Endothelial cell of umbilical vein (primary cell): ENCODE data around the gene STAT5B. TPM values are rescaled to one million over a fixed set of nuclear protein-coding genes. Genes with fewer than 3 reads are reported as not detected.
A peak's percentile ranks its signal among the peaks of the same experiment; 100 is the strongest.

Experiments
- BruUV-seq: library from RNA; stranded (reverse); fragments of 400-500 nt; replicated peaks from 2 replicates; lab custom pipeline; 2021; lab: Mats Ljungman, UMichigan
- CTCF ChIA-PET: fragments of 300-600, 350-600 bp; sonication (Branson Sonifier 250); formaldehyde crosslinking; loops from one replicate; lab custom pipeline; 2021; ENCODE audit warnings: antibody characterized with exemption, inconsistent platforms; lab: Charles Lee
- POLR2A ChIA-PET: fragments of 300-600, 350-600 bp; sonication (Branson Sonifier 250); formaldehyde crosslinking; loops from one replicate; lab custom pipeline; 2021; ENCODE audit warnings: antibody characterized with exemption, inconsistent platforms; lab: Charles Lee
- DNase-seq: peaks from one replicate; pipeline ENCODE4 v3.0.0-alpha.2; 2011; ENCODE audit warnings: low read depth, low spot score
- FAIRE-seq: peaks from 2 replicates; lab custom pipeline; 2011; peaks lifted over from hg19 to GRCh38; lab: Jason Lieb, UNC
- H2AFZ ChIP-seq: 2 replicates; pipeline ENCODE4 v1.6.0; 2012; ENCODE audit warnings: low read depth, low read length, control low read depth, inconsistent platforms
- H3K27ac ChIP-seq: 2 replicates; pipeline ENCODE4 v1.5.1; 2011; ENCODE audit warnings: low read depth, mild to moderate bottlenecking, control low read depth, low read length, moderate library complexity; ENCODE audit not compliant: insufficient read depth
- H3K27me3 ChIP-seq, 2 experiments: 2 replicates each; pipeline versions ENCODE4 v1.6.0 to v1.6.1; 2011; ENCODE audit warnings: low read length in 2 of 2, mixed read lengths in 1 of 2; ENCODE audit not compliant: control insufficient read depth in 2 of 2, insufficient read depth in 2 of 2
- H3K36me3 ChIP-seq, 2 experiments: 2 replicates in 1 of 2; 3 replicates in 1 of 2; pipeline ENCODE4 v1.5.1; 2011; ENCODE audit warnings: low read length in 2 of 2, mild to moderate bottlenecking in 1 of 2, moderate library complexity in 1 of 2; ENCODE audit not compliant: control insufficient read depth in 2 of 2, insufficient read depth in 2 of 2; ENCODE audit errors: extremely low read depth in 1 of 2
- H3K4me1 ChIP-seq: 3 replicates; pipeline ENCODE4 v1.5.1; 2011; ENCODE audit warnings: mild to moderate bottlenecking, low read length; ENCODE audit not compliant: control insufficient read depth, insufficient read depth; ENCODE audit errors: extremely low read depth
- H3K4me2 ChIP-seq: 2 replicates; pipeline ENCODE4 v1.6.1; 2011; ENCODE audit warnings: low read length, control low read depth, mixed read lengths; ENCODE audit not compliant: insufficient read depth
- H3K4me3 ChIP-seq, 3 experiments: fragments of 200-600 bp in 1 of 3; sonication (generic), shearing (Covaris generic) in 1 of 3; replicated peaks in 1 of 3; 2 replicates each; pipeline ENCODE4 v1.5.1; 2011 to 2016; ENCODE audit warnings: control low read depth in 3 of 3, low read length in 3 of 3, mild to moderate bottlenecking in 2 of 3, inconsistent platforms in 1 of 3, low read depth in 1 of 3, moderate library complexity in 1 of 3; ENCODE audit not compliant: insufficient read depth in 1 of 3
- H3K79me2 ChIP-seq: 2 replicates; pipeline ENCODE4 v1.6.0; 2012; ENCODE audit warnings: low read length, inconsistent platforms; ENCODE audit not compliant: control insufficient read depth, insufficient read depth
- H3K9ac ChIP-seq: replicated peaks from 2 replicates; pipeline ENCODE3; 2011; ENCODE audit warnings: low read length, control low read depth; ENCODE audit not compliant: insufficient read depth; ENCODE audit errors: extremely low read depth
- H3K9me1 ChIP-seq: replicated peaks from 3 replicates; pipeline ENCODE4 v1.6.0; 2011; ENCODE audit warnings: mild to moderate bottlenecking, low read length; ENCODE audit not compliant: control insufficient read depth, insufficient read depth; ENCODE audit errors: extremely low read depth
- H3K9me3 ChIP-seq: replicated peaks from 2 replicates; pipeline ENCODE4 v1.5.1; 2012; ENCODE audit warnings: low read length, inconsistent platforms; ENCODE audit not compliant: control insufficient read depth, insufficient read depth
- H4K20me1 ChIP-seq: replicated peaks from 2 replicates; pipeline ENCODE3; 2011; ENCODE audit warnings: mild to moderate bottlenecking, low read length; ENCODE audit not compliant: control insufficient read depth, insufficient read depth; ENCODE audit errors: extremely low read depth
- EZH2 ChIP-seq: IDR thresholded peaks from 2 replicates; pipeline ENCODE4 v1.6.1; 2012; ENCODE audit warnings: borderline replicate concordance, low read depth, mild to moderate bottlenecking, moderate library complexity, low read length, inconsistent platforms; ENCODE audit not compliant: severe bottlenecking
- FOS ChIP-seq: IDR thresholded peaks from 2 replicates; pipeline ENCODE4 v1.6.1; 2011; ENCODE audit warnings: mild to moderate bottlenecking, low read length, moderate library complexity, borderline replicate concordance; ENCODE audit not compliant: insufficient read depth
- GATA2 ChIP-seq: IDR thresholded peaks from 2 replicates; pipeline ENCODE4 v1.7.0; 2011; ENCODE audit warnings: low read depth, mild to moderate bottlenecking, moderate library complexity, mixed read lengths, low read length; ENCODE audit not compliant: insufficient read length, insufficient read depth
- JUN ChIP-seq: IDR thresholded peaks from 2 replicates; pipeline ENCODE4 v1.6.1; 2011; ENCODE audit warnings: borderline replicate concordance, low read depth; ENCODE audit not compliant: insufficient read length, insufficient read depth
- MYC ChIP-seq: IDR thresholded peaks from one replicate; pipeline ENCODE4 v1.6.1; 2011; ENCODE audit warnings: mild to moderate bottlenecking, low read depth, low read length
- POLR2A ChIP-seq: IDR thresholded peaks from 2 replicates; pipeline ENCODE4 v1.6.1; 2012; ENCODE audit warnings: low read depth, mild to moderate bottlenecking, control low read depth, low read length
- POLR2AphosphoS5 ChIP-seq: IDR thresholded peaks from 2 replicates; pipeline ENCODE4 v1.6.1; 2012; ENCODE audit warnings: low read depth, mild to moderate bottlenecking, control low read depth, low read length, moderate library complexity; ENCODE audit not compliant: insufficient read depth
- dilution Hi-C: fragments of 300-500 bp; cut with MboI; formaldehyde crosslinking; loops from one replicate; pipeline ENCODE4 v1.15.0; 2019; ENCODE audit warnings: low sequenced_read_pairs; ENCODE audit not compliant: extremely low pct_ligation_motif_present
- intact Hi-C: fragments of 100-400 bp; cut with micrococcal nuclease; formaldehyde crosslinking; loops from one replicate; pipeline ENCODE4 v1.10.0; 2022
- polyA plus RNA-seq, 4 experiments: library from polyadenylated mRNA; depleted of rRNA in 3 of 4; stranded (reverse) in 3 of 4; unstranded in 1 of 4; fragments of >200 nt; gene quantifications; 2 replicates each; pipeline versions ENCODE4 v1.2.1 to v1.2.3, GENCODE V29; 2011 to 2012; ENCODE audit warnings: missing spikeins in 1 of 4
- total RNA-seq: library from RNA; stranded (reverse); gene quantifications from 2 replicates; pipeline ENCODE4 v1.2.3, GENCODE V29; 2021
- TF ChIP-seq, protein P1 (sequence below): IDR thresholded peaks from 2 replicates; pipeline ENCODE4 v1.6.1; 2011; ENCODE audit not compliant: insufficient read depth, insufficient read length
- TF ChIP-seq, protein P2 (sequence below), 2 donors: IDR thresholded peaks; 1 replicate in 1 of 2; 2 replicates in 1 of 2; pipeline ENCODE4 v1.5.1; 2011; ENCODE audit warnings: low read length in 2 of 2, mild to moderate bottlenecking in 2 of 2, moderate library complexity in 2 of 2, control low read depth in 1 of 2, inconsistent platforms in 1 of 2, low read depth in 1 of 2; ENCODE audit not compliant: insufficient read depth in 1 of 2; ENCODE audit errors: extremely low read depth in 1 of 2

STAT5B gene
- total and polyA plus RNA-seq, 2 donors (not counting 3 experiments of a cell fraction or from before 2014, with no cell fraction given) = 43.3 to 53.7 TPM

DNA sequence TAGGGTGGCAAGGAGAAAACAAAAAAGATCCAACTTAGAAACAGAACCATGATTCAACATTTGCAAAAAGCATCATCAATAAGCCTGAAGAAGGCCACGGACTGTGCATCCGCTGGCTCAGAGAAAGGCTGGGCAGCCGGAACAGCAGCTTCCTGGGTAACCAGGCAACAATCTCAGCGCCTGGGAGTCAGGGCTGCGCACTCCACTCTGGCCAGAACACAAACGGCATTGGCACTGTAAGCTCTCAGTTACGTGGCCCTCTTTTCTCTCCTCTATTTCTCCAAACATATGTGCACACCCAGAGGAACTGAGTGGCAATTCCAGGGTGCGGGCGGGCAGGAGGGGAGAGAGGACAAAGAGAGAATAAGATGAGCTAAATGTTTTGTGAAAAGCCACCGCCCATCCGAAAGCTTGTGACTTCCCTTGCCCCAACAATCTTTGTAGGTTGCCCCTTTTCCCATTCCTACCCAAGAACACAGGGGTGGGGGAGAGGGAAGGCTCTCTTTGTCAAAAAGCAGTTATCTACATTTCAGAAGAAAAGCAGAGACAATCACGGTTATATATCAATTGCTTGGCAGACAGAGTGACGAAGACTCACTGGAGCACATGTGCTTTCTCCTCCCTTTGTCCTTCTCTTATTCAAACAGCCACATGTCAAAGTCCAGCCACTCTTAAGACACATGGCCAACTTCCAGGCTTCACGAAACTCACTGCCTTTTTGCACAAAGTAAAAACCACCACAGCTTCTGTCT lies 75.3 kb downstream of the STAT5B start:
- no peak overlapping the region for H3K4me3 ChIP-seq
- no peaks in the 10 kb centered on the region for H3K27me3 ChIP-seq
- H4K20me1 ChIP-seq = no peaks in the 10 kb centered on the region
- H3K4me1 ChIP-seq = no peaks in the 10 kb centered on the region
- no peaks in the 10 kb centered on the region for H3K9me3 ChIP-seq
- dilution Hi-C loops (no loop called here), intact Hi-C loops (no loop called here)
- BruUV-seq = TSS peak; percentile 47
- no peak overlapping the region for H3K27ac ChIP-seq
- H2AFZ ChIP-seq = no peak overlapping the region
- H3K79me2 ChIP-seq = no peaks in the 10 kb centered on the region
- H3K9ac ChIP-seq = no peak overlapping the region
- FAIRE-seq (no peak), DNase-seq (no peak)
- TF ChIP-seq JUN (no peak), MYC (no peak), EZH2 (no peak), POLR2AphosphoS5 (no peak), POLR2A (no peak)
- TF ChIP-seq, protein P1, sequence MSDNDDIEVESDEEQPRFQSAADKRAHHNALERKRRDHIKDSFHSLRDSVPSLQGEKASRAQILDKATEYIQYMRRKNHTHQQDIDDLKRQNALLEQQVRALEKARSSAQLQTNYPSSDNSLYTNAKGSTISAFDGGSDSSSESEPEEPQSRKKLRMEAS = no peak
- H3K36me3 ChIP-seq = peaks cover 7 to 20% of the 10 kb centered on the region in 2 experiments
- H3K4me2 ChIP-seq = no peak overlapping the region
- ChIA-PET CTCF (interaction anchor here (1.4 to 3.2 kb wide), 2 partner anchors 17 to 22 kb away, joined by 3 to 11 read pairs; no protein-coding TSS in a partner anchor), POLR2A (no interaction called here)
- H3K9me1 ChIP-seq = no peaks in the 10 kb centered on the region

DNA sequence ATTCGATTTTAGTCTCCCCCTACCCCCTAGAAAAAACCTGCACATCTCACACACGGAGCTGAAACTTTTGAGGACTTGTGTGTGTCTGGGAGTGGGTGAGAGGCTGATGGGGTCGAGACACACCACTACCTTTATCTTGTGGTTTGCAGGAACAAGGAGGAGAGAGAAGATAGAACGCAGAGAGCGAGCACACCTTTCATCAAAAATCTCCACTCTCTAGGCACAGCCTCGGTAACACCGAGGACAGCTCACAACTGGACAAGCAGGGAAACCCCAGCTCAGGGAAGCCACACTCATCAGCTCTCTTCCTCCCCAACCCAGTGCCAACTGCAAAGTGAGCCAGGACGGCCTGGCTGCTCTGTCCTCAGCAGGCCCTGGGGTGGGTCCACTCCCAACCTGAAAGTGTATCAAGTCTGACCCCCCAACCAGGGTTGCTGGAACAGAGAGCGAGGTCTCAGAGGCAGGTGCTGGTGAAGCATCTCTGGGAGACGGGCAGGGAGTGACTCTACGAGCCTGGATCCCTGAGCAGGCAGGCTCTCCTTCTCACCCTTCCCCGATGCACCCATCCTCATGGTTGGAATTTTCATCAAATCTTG lies 76.7 kb downstream of the STAT5B start:
- ChIA-PET CTCF (interaction anchor here (0.6 to 1.5 kb wide), 2 partner anchors 18 to 22 kb away, joined by 3 to 5 read pairs; no protein-coding TSS in a partner anchor), POLR2A (no interaction called here)
- Histone ChIP-seq H2AFZ (no peak overlapping the region), H3K4me3 (no peak overlapping the region), H3K27me3 (no peaks in the 10 kb centered on the region), H3K79me2 (no peaks in the 10 kb centered on the region), H3K9me1 (no peaks in the 10 kb centered on the region), H3K36me3 (peaks cover 7 to 20% of the 10 kb centered on the region in 2 experiments), H3K4me1 (no peaks in the 10 kb centered on the region), H3K27ac (no peak overlapping the region), H3K9ac (no peak overlapping the region), H3K4me2 (no peak overlapping the region), H3K9me3 (no peaks in the 10 kb centered on the region), H4K20me1 (no peaks in the 10 kb centered on the region)
- BruUV-seq = no TSS peak
- intact Hi-C loops (no loop called here), dilution Hi-C loops (no loop called here)
- TF ChIP-seq, protein P2, sequence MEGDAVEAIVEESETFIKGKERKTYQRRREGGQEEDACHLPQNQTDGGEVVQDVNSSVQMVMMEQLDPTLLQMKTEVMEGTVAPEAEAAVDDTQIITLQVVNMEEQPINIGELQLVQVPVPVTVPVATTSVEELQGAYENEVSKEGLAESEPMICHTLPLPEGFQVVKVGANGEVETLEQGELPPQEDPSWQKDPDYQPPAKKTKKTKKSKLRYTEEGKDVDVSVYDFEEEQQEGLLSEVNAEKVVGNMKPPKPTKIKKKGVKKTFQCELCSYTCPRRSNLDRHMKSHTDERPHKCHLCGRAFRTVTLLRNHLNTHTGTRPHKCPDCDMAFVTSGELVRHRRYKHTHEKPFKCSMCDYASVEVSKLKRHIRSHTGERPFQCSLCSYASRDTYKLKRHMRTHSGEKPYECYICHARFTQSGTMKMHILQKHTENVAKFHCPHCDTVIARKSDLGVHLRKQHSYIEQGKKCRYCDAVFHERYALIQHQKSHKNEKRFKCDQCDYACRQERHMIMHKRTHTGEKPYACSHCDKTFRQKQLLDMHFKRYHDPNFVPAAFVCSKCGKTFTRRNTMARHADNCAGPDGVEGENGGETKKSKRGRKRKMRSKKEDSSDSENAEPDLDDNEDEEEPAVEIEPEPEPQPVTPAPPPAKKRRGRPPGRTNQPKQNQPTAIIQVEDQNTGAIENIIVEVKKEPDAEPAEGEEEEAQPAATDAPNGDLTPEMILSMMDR (IDR thresholded peaks at IDR 0.05; ENCODE audit: extremely low read depth in 1 of 2, insufficient read depth in 1 of 2, low read depth in 1 of 2, low read length in 2 of 2) = no peak
- TF ChIP-seq GATA2 (no peak), MYC (no peak), JUN (no peak), EZH2 (no peak), POLR2AphosphoS5 (no peak), FOS (no peak), POLR2A (no peak)
- TF ChIP-seq, protein P1 = no peak
- DNase-seq = no peak
- FAIRE-seq = no peak
